Transverse colon (tissue), 4 donors: ENCODE data around the gene GLI3.

Source experiments
- CTCF ChIP-seq, 5 experiments: fragments of 200-600 bp in 3 of 5; fragments of 450-650 bp in 2 of 5; sonication (generic) in 3 of 5; IDR thresholded peaks; 1 replicate in 2 of 5; 2 replicates in 3 of 5; pipeline ENCODE4 v1.5.1; 2016 to 2017; ENCODE audit warnings: antibody characterized with exemption in 5 of 5, inconsistent platforms in 3 of 5, mild to moderate bottlenecking in 2 of 5, moderate library complexity in 1 of 5
- EP300 ChIP-seq: sonication (generic); formaldehyde crosslinking; IDR thresholded peaks from one replicate; pipeline ENCODE4 v1.6.1; 2017; ENCODE audit warnings: antibody characterized with exemption, low read depth
- POLR2A ChIP-seq: fragments of 450-650 bp; IDR thresholded peaks from one replicate; pipeline ENCODE4 v1.6.1; 2016; ENCODE audit warnings: antibody characterized with exemption, mild to moderate bottlenecking, moderate library complexity
- POLR2AphosphoS5 ChIP-seq, 3 donors: sonication (generic); formaldehyde crosslinking; IDR thresholded peaks; one replicate each; pipeline ENCODE4 v1.6.1; 2016; ENCODE audit warnings: antibody characterized with exemption in 3 of 3

DNA sequence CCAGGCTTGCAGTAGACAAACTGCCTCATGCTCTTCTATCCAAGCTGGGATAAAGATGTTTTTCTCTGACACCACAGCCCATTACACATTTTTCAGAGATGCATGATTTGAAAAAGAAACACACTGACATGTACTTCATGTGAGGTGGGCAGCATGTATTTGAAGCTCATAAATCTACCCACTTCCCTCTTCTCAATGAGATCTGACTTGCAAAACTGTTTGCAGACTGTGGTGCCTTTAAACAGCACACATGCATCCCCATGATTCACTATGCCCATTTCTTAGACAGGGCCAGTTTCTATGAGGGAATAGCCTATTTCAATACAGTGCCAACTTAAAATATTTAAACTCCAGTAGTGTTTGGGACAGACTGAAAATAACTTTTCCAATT, 109.8 kb downstream of the GLI3 start:
- TF ChIP-seq POLR2AphosphoS5 (IDR thresholded peaks at IDR 0.05) (no peak), CTCF (IDR thresholded peaks at IDR 0.05) (no peak), POLR2A (no peak), EP300 (no peak)
